ENCODE results near the gene PPP1R36.
A peak's percentile ranks its signal among the peaks of the same experiment; 100 is the strongest.

Gene PPP1R36

GRCh38 chr14:64536488-64537245 is 13.1 kb upstream of the PPP1R36 start:
- no peak overlapping the region for H3K18ac ChIP-seq (ENCODE audit: low read length)
- no peak overlapping the region for H3K23ac ChIP-seq (ENCODE audit: low read depth, low read length, poor library complexity)
- peaks cover 0 to 11% (median 6%) of the 10 kb centered on the region in 3 experiments for H3K27me3 ChIP-seq (ENCODE audit: control insufficient read depth in 3 of 3, insufficient read depth in 3 of 3, low read depth in 1 of 3, low read length in 3 of 3)
- no peak overlapping the region for H3K9ac ChIP-seq (ENCODE audit: low read depth, low read length, poor library complexity)
- WGBS, 2 donors (ENCODE audit: extremely low coverage in 2 of 2, insufficient read length in 2 of 2, insufficient replicate concordance in 1 of 2), result no CpG with 5 or more reads among the region's 4 CpGs
- peaks cover 11 to 16% of the 10 kb centered on the region in 2 donors for H3K9me3 ChIP-seq (replicated peaks in 1 of 2; ENCODE audit: control insufficient read depth in 2 of 2, insufficient read depth in 1 of 2, low read depth in 1 of 2, low read length in 2 of 2)
- H2BK15ac ChIP-seq (ENCODE audit: low read length), result no peak overlapping the region
- H3K27ac ChIP-seq (replicated peaks; ENCODE audit: low read length), result no peak overlapping the region
- no peak overlapping the region for H3K4ac ChIP-seq (ENCODE audit: low read length)
- no peak overlapping the region for H2AFZ ChIP-seq (ENCODE audit: low read length)
- no peak overlapping the region for H2BK5ac ChIP-seq (ENCODE audit: low read length)
- no peak overlapping the region for H4K8ac ChIP-seq (ENCODE audit: low read depth, low read length)
- H3K4me2 ChIP-seq (ENCODE audit: insufficient read depth, low read length, poor library complexity, severe bottlenecking), result no peak overlapping the region
- H3K79me1 ChIP-seq (ENCODE audit: low read depth, low read length), result no peaks in the 10 kb centered on the region
- H2BK120ac ChIP-seq (ENCODE audit: low read depth, low read length), result no peak overlapping the region
- no peak overlapping the region for H3K4me3 ChIP-seq (ENCODE audit: low read length in 2 of 2)
- DNase-seq (ENCODE audit: low spot score), result no peak
- no peak overlapping the region for H2BK12ac ChIP-seq (ENCODE audit: low read length)
- no peak overlapping the region for H3K14ac ChIP-seq (ENCODE audit: low read length)
- no peaks in the 10 kb centered on the region for H3K36me3 ChIP-seq (replicated peaks in 1 of 2; ENCODE audit: control insufficient read depth in 2 of 2, insufficient read depth in 2 of 2, low read length in 2 of 2)
- H3K4me1 ChIP-seq (ENCODE audit: control insufficient read depth in 2 of 2, insufficient read depth in 1 of 2, low read depth in 1 of 2, low read length in 2 of 2), result peaks cover 0 to 1% of the 10 kb centered on the region in 2 donors
- no peak overlapping the region for H2AK5ac ChIP-seq (ENCODE audit: low read depth, low read length)
- no peak overlapping the region for H4K91ac ChIP-seq (ENCODE audit: low read depth, low read length, poor library complexity)

GRCh38 chr14:64540208-64541202 is 9.3 kb upstream of the PPP1R36 start, which contains the start of gene HSPA2:
TSS of gene HSPA2 (plus strand) at chr14:64540741. CDS start at chr14:64540850, 109 bp downstream.
- peak within 1 kb of the TSS; percentile 78 for H3K27ac ChIP-seq (replicated peaks; ENCODE audit: low read length)
- no CpG with 5 or more reads among the region's 79 CpGs for WGBS, 2 donors (ENCODE audit: extremely low coverage in 2 of 2, insufficient read length in 2 of 2, insufficient replicate concordance in 1 of 2)
- H4K91ac ChIP-seq (ENCODE audit: low read depth, low read length, poor library complexity), result peak within 1 kb of the TSS; percentile 53
- peak within 1 kb of the TSS; percentile 77 for H2BK15ac ChIP-seq (ENCODE audit: low read length)
- no peak within 1 kb of the TSS for H4K8ac ChIP-seq (ENCODE audit: low read depth, low read length)
- DNase-seq (ENCODE audit: low spot score), result peak; percentile 96
- H3K4me1 ChIP-seq (ENCODE audit: control insufficient read depth in 2 of 2, insufficient read depth in 1 of 2, low read depth in 1 of 2, low read length in 2 of 2), result peaks cover 0 to 1% of the 10 kb centered on the region in 2 donors
- H3K27me3 ChIP-seq (ENCODE audit: control insufficient read depth in 3 of 3, insufficient read depth in 3 of 3, low read depth in 1 of 3, low read length in 3 of 3), result peaks cover 0 to 23% (median 11%) of the 10 kb centered on the region in 3 experiments
- H3K4ac ChIP-seq (ENCODE audit: low read length), result no peak within 1 kb of the TSS
- H3K79me1 ChIP-seq (ENCODE audit: low read depth, low read length), result no peaks in the 10 kb centered on the region
- H3K9ac ChIP-seq (ENCODE audit: low read depth, low read length, poor library complexity), result peak within 1 kb of the TSS; percentile 18
- peak within 1 kb of the TSS; percentile 63 for H3K14ac ChIP-seq (ENCODE audit: low read length)
- no peak within 1 kb of the TSS for H2BK120ac ChIP-seq (ENCODE audit: low read depth, low read length)
- peak within 1 kb of the TSS; percentile 8 for H2BK12ac ChIP-seq (ENCODE audit: low read length)
- H3K4me3 ChIP-seq (ENCODE audit: low read length in 2 of 2), result peak within 1 kb of the TSS in 1 of 2 donors; percentile 72
- peak within 1 kb of the TSS; percentile 72 for H3K18ac ChIP-seq (ENCODE audit: low read length)
- no peak within 1 kb of the TSS for H2BK5ac ChIP-seq (ENCODE audit: low read length)
- peak within 1 kb of the TSS; percentile 34 for H2AFZ ChIP-seq (ENCODE audit: low read length)
- H3K23ac ChIP-seq (ENCODE audit: low read depth, low read length, poor library complexity), result peak within 1 kb of the TSS; percentile 75
- H3K36me3 ChIP-seq (replicated peaks in 1 of 2; ENCODE audit: control insufficient read depth in 2 of 2, insufficient read depth in 2 of 2, low read length in 2 of 2), result no peaks in the 10 kb centered on the region
- peak within 1 kb of the TSS; percentile 57 for H3K4me2 ChIP-seq (ENCODE audit: insufficient read depth, low read length, poor library complexity, severe bottlenecking)
- peaks cover 17 to 22% of the 10 kb centered on the region in 2 donors for H3K9me3 ChIP-seq (replicated peaks in 1 of 2; ENCODE audit: control insufficient read depth in 2 of 2, insufficient read depth in 1 of 2, low read depth in 1 of 2, low read length in 2 of 2)
- peak within 1 kb of the TSS; percentile 58 for H2AK5ac ChIP-seq (ENCODE audit: low read depth, low read length)

GRCh38 chr14:64541261-64541971 is 8.3 kb upstream of the PPP1R36 start:
- Histone ChIP-seq H3K18ac (ENCODE audit: low read length) (peak overlapping the region; percentile 61), H2AFZ (ENCODE audit: low read length) (no peak overlapping the region), H3K4me2 (ENCODE audit: insufficient read depth, low read length, poor library complexity, severe bottlenecking) (no peak overlapping the region), H2AK5ac (ENCODE audit: low read depth, low read length) (peak overlapping the region; percentile 58), H3K27me3 (ENCODE audit: control insufficient read depth in 3 of 3, insufficient read depth in 3 of 3, low read depth in 1 of 3, low read length in 3 of 3) (peaks cover 0 to 23% (median 11%) of the 10 kb centered on the region in 3 experiments), H2BK120ac (ENCODE audit: low read depth, low read length) (no peak overlapping the region), H2BK15ac (ENCODE audit: low read length) (peak overlapping the region; percentile 77), H3K4me1 (ENCODE audit: control insufficient read depth in 2 of 2, insufficient read depth in 1 of 2, low read depth in 1 of 2, low read length in 2 of 2) (peaks cover 0 to 1% of the 10 kb centered on the region in 2 donors), H3K23ac (ENCODE audit: low read depth, low read length, poor library complexity) (peak overlapping the region; percentile 37), H3K27ac (replicated peaks; ENCODE audit: low read length) (no peak overlapping the region), H3K9ac (ENCODE audit: low read depth, low read length, poor library complexity) (peak overlapping the region; percentile 3), H4K8ac (ENCODE audit: low read depth, low read length) (no peak overlapping the region), H3K36me3 (replicated peaks in 1 of 2; ENCODE audit: control insufficient read depth in 2 of 2, insufficient read depth in 2 of 2, low read length in 2 of 2) (no peaks in the 10 kb centered on the region), H4K91ac (ENCODE audit: low read depth, low read length, poor library complexity) (peak overlapping the region; percentile 53), H2BK5ac (ENCODE audit: low read length) (no peak overlapping the region), H2BK12ac (ENCODE audit: low read length) (no peak overlapping the region), H3K4me3 (ENCODE audit: low read length in 2 of 2) (peak overlapping the region in 1 of 2 donors; percentile 63), H3K79me1 (ENCODE audit: low read depth, low read length) (no peaks in the 10 kb centered on the region), H3K14ac (ENCODE audit: low read length) (peak overlapping the region; percentile 63), H3K9me3 (replicated peaks in 1 of 2; ENCODE audit: control insufficient read depth in 2 of 2, insufficient read depth in 1 of 2, low read depth in 1 of 2, low read length in 2 of 2) (peaks cover 17 to 22% of the 10 kb centered on the region in 2 donors), H3K4ac (ENCODE audit: low read length) (no peak overlapping the region)
- no CpG with 5 or more reads among the region's 73 CpGs for WGBS, 2 donors (ENCODE audit: extremely low coverage in 2 of 2, insufficient read length in 2 of 2, insufficient replicate concordance in 1 of 2)
- no peak for DNase-seq (ENCODE audit: low spot score)
